ENCODE measurements around the gene RGS9.

RGS9 gene

GRCh38 chr17:65243838-65244625 is 106.9 kb downstream of the RGS9 start:
- peak; percentile 14 for DNase-seq (ENCODE audit: low read depth)
- no peak for TF ChIP-seq CTCF (IDR thresholded peaks at IDR 0.05; ENCODE audit: insufficient read depth, low read depth, low read length, missing control alignments)
- H3K4me3 ChIP-seq (ENCODE audit: low read length): no peak overlapping the region

- DNase-seq (ENCODE audit: low read depth): no peak
- no peak for TF ChIP-seq CTCF (IDR thresholded peaks at IDR 0.05; ENCODE audit: insufficient read depth, low read depth, low read length, missing control alignments)
Measured at GRCh38 chr17:65246252-65246651, 109.1 kb downstream of the RGS9 start.

GRCh38 chr17:65249774-65250173 is 112.6 kb downstream of the RGS9 start:
- no peak for TF ChIP-seq CTCF (IDR thresholded peaks at IDR 0.05; ENCODE audit: insufficient read depth, low read depth, low read length, missing control alignments)
- no peak overlapping the region for H3K4me3 ChIP-seq (ENCODE audit: low read length)
- DNase-seq (ENCODE audit: low read depth): no peak

More at GRCh38 chr17:65246252-65246651, 109.1 kb downstream of the RGS9 start:
- H3K4me3 ChIP-seq (ENCODE audit: low read length): no peak overlapping the region

- H3K4me3 ChIP-seq (ENCODE audit: low read length): no peak overlapping the region
- peak; percentile 34 for DNase-seq (ENCODE audit: low read depth)
- TF ChIP-seq CTCF (IDR thresholded peaks at IDR 0.05; ENCODE audit: insufficient read depth, low read depth, low read length, missing control alignments): no peak
Measured at GRCh38 chr17:65254166-65254565, 117.0 kb downstream of the RGS9 start.

- TF ChIP-seq CTCF (IDR thresholded peaks at IDR 0.05; ENCODE audit: insufficient read depth, low read depth, low read length, missing control alignments): no peak
- H3K4me3 ChIP-seq (ENCODE audit: low read length): no peak overlapping the region
- no peak for DNase-seq (ENCODE audit: low read depth)
Measured at GRCh38 chr17:65259281-65259680, 122.1 kb downstream of the RGS9 start.

- no peak for TF ChIP-seq CTCF (IDR thresholded peaks at IDR 0.05; ENCODE audit: insufficient read depth, low read depth, low read length, missing control alignments)
Measured at GRCh38 chr17:65259696-65260485, 122.7 kb downstream of the RGS9 start.

More at GRCh38 chr17:65259696-65260485, 122.7 kb downstream of the RGS9 start:
- DNase-seq (ENCODE audit: low read depth): no peak
- H3K4me3 ChIP-seq (ENCODE audit: low read length): no peak overlapping the region
